ENCODE measurements around the gene EIF2B2.

- TF ChIP-seq PATZ1 (CRISPR knock-in tag; IDR thresholded peaks at IDR 0.05; ENCODE audit: borderline replicate concordance) (no peak), TOX (CRISPR knock-in tag; IDR thresholded peaks at IDR 0.05; ENCODE audit: borderline replicate concordance) (no peak), GLIS3 (CRISPR knock-in tag; IDR thresholded peaks at IDR 0.05) (no peak), POU6F1 (CRISPR knock-in tag; IDR thresholded peaks at IDR 0.05; ENCODE audit: borderline replicate concordance, low read depth) (no peak), ZNF565 (CRISPR knock-in tag; conservative IDR thresholded peaks at IDR 0.05; ENCODE audit: low read depth) (no peak), ZFP3 (CRISPR knock-in tag; IDR thresholded peaks at IDR 0.05) (no peak), ZNF8 (CRISPR knock-in tag; IDR thresholded peaks at IDR 0.05) (no peak), CREB5 (CRISPR knock-in tag; IDR thresholded peaks at IDR 0.05; ENCODE audit: low read depth) (no peak)
These were observed 43.0 kb upstream of the EIF2B2 start for GRCh38 chr14:74959596-74960180.

Measured in SK-N-SH treated with all-trans-retinoic acid at 6 μM for 48 hours (cell line).